Psoas muscle (tissue), 8 donors: Measurements from ENCODE around the gene C3orf62. TPM values are rescaled to one million over a fixed set of nuclear protein-coding genes. Genes with fewer than 3 reads are reported as not detected.
"Not testable (repeated sequence)": the region's sequence is repeated elsewhere in the genome, so short reads cannot be mapped to it uniquely, and the experiment has no call there.

Source experiments
- ATAC-seq, 4 donors: fragments of 200-7000 bp; cut with Tn5 transposase; one replicate each; pipeline ENCODE4 v1.9.1; 2020; ENCODE audit warnings: moderate library complexity in 3 of 4, mild to moderate bottlenecking in 2 of 4
- DNase-seq, 2 donors: peaks; one replicate each; pipeline ENCODE4 v3.0.0-alpha.2; 2020
- H3K27ac ChIP-seq: fragments of 200-600 bp; one replicate; pipeline ENCODE4 v1.8.0; 2022
- H3K27me3 ChIP-seq, 3 donors: fragments of 200-600 bp in 1 of 3; one replicate each; pipeline versions ENCODE4 v1.6.1 to v1.8.0; 2013 to 2022; ENCODE audit warnings: low read length in 2 of 3, mild to moderate bottlenecking in 2 of 3, moderate library complexity in 1 of 3; ENCODE audit not compliant: insufficient read depth in 3 of 3
- H3K36me3 ChIP-seq, 2 donors: fragments of 200-600 bp in 1 of 2; one replicate each; pipeline versions ENCODE4 v1.6.1 to v1.8.0; 2013 to 2022; ENCODE audit warnings: low read depth in 1 of 2, mild to moderate bottlenecking in 1 of 2, moderate library complexity in 1 of 2; ENCODE audit not compliant: insufficient read depth in 1 of 2
- H3K4me1 ChIP-seq: fragments of 200-600 bp; one replicate; pipeline ENCODE4 v1.8.0; 2022
- H3K4me3 ChIP-seq: fragments of 200-600 bp; one replicate; pipeline ENCODE4 v1.8.0; 2022; ENCODE audit warnings: mild to moderate bottlenecking
- H3K9me3 ChIP-seq: fragments of 200-600 bp; one replicate; pipeline ENCODE4 v1.8.0; 2022
- CTCF ChIP-seq: fragments of 200-600 bp; IDR thresholded peaks from one replicate; pipeline ENCODE4 v1.8.0; 2022; ENCODE audit warnings: antibody characterized with exemption
- WGBS, 3 donors: extraction: QIAGEN DNeasy Blood & Tissue Kit; methylation state at CpG; one replicate each; pipeline versions ENCODE4 v1.1.6 to v1.1.7; 2013; 5-methylcytosine and 5-hydroxymethylcytosine counted together
- intact Hi-C, 2 donors: fragments of 100-400 bp; cut with DNase I; formaldehyde crosslinking; loops; one replicate each; pipeline versions ENCODE4 v1.11.0 to v1.14.2; 2022
- polyA plus RNA-seq, 3 donors: library from polyadenylated mRNA; stranded (reverse); fragments of 200-250 nt; gene quantifications; one replicate each; pipeline ENCODE4 v1.2.3, GENCODE V29; 2013
- total RNA-seq, 4 donors: library from RNA; stranded (reverse); fragmentation: NEBNext Ultra II Directional in 2 of 4; extraction: Animal tissue kit (Norgen Biotek cat#: 25700) in 2 of 4; gene quantifications; one replicate each; pipeline versions ENCODE4 v1.2.1 to v1.2.4, GENCODE V29; 2021 to 2023
- donor health status: healthy with polysubstance abuse.
- donor health status: DM: no; HTN: no; CAD: no; lungs with moderate emphysema.
- donor health status: Bipolar disorder and iron deficiency.
- donor health status: healthy.
- donor health status: DM: yes; HTN: yes; CAD: no.
- donor health status: DM: no; HTN: no; CAD: no.
- donor health status: DM: no; HTN: no; CAD: no.
- donor health status: DM: yes; HTN: yes; CAD: no.

The C3orf62 gene
- total and polyA plus RNA-seq, 7 donors = 1.5 to 3.7 (median 1.9) TPM

- Histone ChIP-seq H3K9me3 (no peaks in the 10 kb centered on the region), H3K27ac (no peak overlapping the region), H3K27me3 (no peaks in the 10 kb centered on the region), H3K4me3 (no peak overlapping the region), H3K4me1 (peaks cover 27% of the 10 kb centered on the region), H3K36me3 (no peaks in the 10 kb centered on the region)
- 92 to 95% (median 94%) methylated on average over 3 of the region's 3 CpGs for WGBS, 3 donors
- intact Hi-C loops = no loop called here
- DNase-seq (no peak), ATAC-seq (no peak)
- TF ChIP-seq CTCF = no peak
Measured at GRCh38 chr3:49222002-49222401, 55.0 kb downstream of the C3orf62 start.

- 92 to 96% (median 95%) methylated on average over 6 of the region's 6 CpGs for WGBS, 3 donors
- H3K4me3 ChIP-seq, ATAC-seq, intact Hi-C loops, DNase-seq, H3K36me3 ChIP-seq, H3K9me3 ChIP-seq, H3K27ac ChIP-seq, H3K27me3 ChIP-seq: not testable (repeated sequence)
- H3K4me1 ChIP-seq = peaks cover 27% of the 10 kb centered on the region
Measured at GRCh38 chr3:49220985-49221563, 56.0 kb downstream of the C3orf62 start.

GRCh38 chr3:49219132-49219531, 57.9 kb downstream of the C3orf62 start:
- H3K4me1 ChIP-seq = peaks cover 24% of the 10 kb centered on the region
- WGBS, 3 donors = 70 to 96% (median 83%) methylated on average over 6 of the region's 6 CpGs
- no peak for TF ChIP-seq CTCF

More at GRCh38 chr3:49219132-49219531, 57.9 kb downstream of the C3orf62 start:
- Histone ChIP-seq H3K4me3 (no peak overlapping the region), H3K27ac (peak overlapping the region; percentile 83), H3K36me3 (no peaks in the 10 kb centered on the region), H3K27me3 (no peaks in the 10 kb centered on the region), H3K9me3 (no peaks in the 10 kb centered on the region)
- DNase-seq (no peak), ATAC-seq (no peak)
- intact Hi-C loops = loop anchor here in 1 of 2 donors (2.0 kb wide), 1 partner anchor 48 kb away; the partner anchor contains the start of gene KLHDC8B

Other genes starting within 250 kb of the C3orf62 start
- 100 to 1,000 TPM in 3 of 4 donors, 10 to 100 TPM in 1; 82.8 to 259 (median 209) TPM for gene IMPDH2, start 247.8 kb downstream of the C3orf62 start, total RNA-seq
- 100 to 1,000 TPM; 102 to 397 (median 233) TPM for gene IMPDH2, start 247.8 kb downstream of the C3orf62 start, polyA plus RNA-seq
- gene QRICH1, start 183.2 kb downstream of the C3orf62 start, total RNA-seq = 10 to 100 TPM; 52.8 to 83.9 (median 71.1) TPM
- gene QRICH1, start 183.2 kb downstream of the C3orf62 start, polyA plus RNA-seq = 10 to 100 TPM; 21.5 to 37.1 (median 28.6) TPM
- gene QARS1, start 172.5 kb downstream of the C3orf62 start, total RNA-seq = 100 to 1,000 TPM; 120 to 200 (median 144) TPM
- 100 to 1,000 TPM; 142 to 166 (median 157) TPM for gene QARS1, start 172.5 kb downstream of the C3orf62 start, polyA plus RNA-seq
- 100 to 1,000 TPM in 2 of 4 donors, 10 to 100 TPM in 2; 79.5 to 109 (median 96.3) TPM for gene USP19, start 156.4 kb downstream of the C3orf62 start, total RNA-seq
- 10 to 100 TPM; 29.5 to 94.0 (median 42.9) TPM for gene USP19, start 156.4 kb downstream of the C3orf62 start, polyA plus RNA-seq
- 100 to 1,000 TPM; 133 to 220 (median 141) TPM for gene LAMB2, start 144.2 kb downstream of the C3orf62 start, total RNA-seq
- 100 to 1,000 TPM in 1 of 3 donors, 10 to 100 TPM in 2; 81.6 to 123 (median 95.3) TPM for gene LAMB2, start 144.2 kb downstream of the C3orf62 start, polyA plus RNA-seq
- gene CCDC71, start 110.9 kb downstream of the C3orf62 start, total RNA-seq = 10 to 100 TPM; 12.6 to 20.5 (median 14.7) TPM
- gene CCDC71, start 110.9 kb downstream of the C3orf62 start, polyA plus RNA-seq = 10 to 100 TPM; 20.0 to 26.8 (median 20.8) TPM
- 10 to 100 TPM; 24.7 to 84.5 (median 29.2) TPM for gene KLHDC8B, start 105.6 kb downstream of the C3orf62 start, total RNA-seq
- gene KLHDC8B, start 105.6 kb downstream of the C3orf62 start, polyA plus RNA-seq = 10 to 100 TPM; 26.7 to 36.1 (median 28.3) TPM
- gene USP4, start 62.8 kb upstream of the C3orf62 start, total RNA-seq = 10 to 100 TPM; 26.7 to 35.2 (median 31.1) TPM
- 10 to 100 TPM; 16.3 to 21.2 (median 17.0) TPM for gene USP4, start 62.8 kb upstream of the C3orf62 start, polyA plus RNA-seq
- 100 to 1,000 TPM; 100 to 129 (median 116) TPM for gene GPX1, start 81.1 kb upstream of the C3orf62 start, total RNA-seq
- 100 to 1,000 TPM; 164 to 251 (median 189) TPM for gene GPX1, start 81.1 kb upstream of the C3orf62 start, polyA plus RNA-seq
- gene RHOA, start 134.7 kb upstream of the C3orf62 start, total RNA-seq = 100 to 1,000 TPM; 251 to 334 (median 271) TPM
- 100 to 1,000 TPM; 179 to 341 (median 287) TPM for gene RHOA, start 134.7 kb upstream of the C3orf62 start, polyA plus RNA-seq
- 10 to 100 TPM; 11.4 to 23.4 (median 16.7) TPM for gene TCTA, start 135.2 kb upstream of the C3orf62 start, total RNA-seq
- gene TCTA, start 135.2 kb upstream of the C3orf62 start, polyA plus RNA-seq = 10 to 100 TPM; 13.8 to 46.1 (median 18.1) TPM
- gene AMT, start 145.2 kb upstream of the C3orf62 start, total RNA-seq = 1 to 10 TPM; 1.7 to 5.3 (median 2.4) TPM
- 1 to 10 TPM in 2 of 3 donors, under 1 TPM in 1; 0.80 to 1.0 (median 1.0) TPM for gene AMT, start 145.2 kb upstream of the C3orf62 start, polyA plus RNA-seq
- 10 to 100 TPM in 1 of 4 donors, 1 to 10 TPM in 3; 4.6 to 12.3 (median 7.4) TPM for gene NICN1, start 152.1 kb upstream of the C3orf62 start, total RNA-seq
- 10 to 100 TPM in 2 of 3 donors, 1 to 10 TPM in 1; 4.0 to 11.2 (median 10.2) TPM for gene NICN1, start 152.1 kb upstream of the C3orf62 start, polyA plus RNA-seq
- 100 to 1,000 TPM in 3 of 4 donors, 10 to 100 TPM in 1; 67.6 to 159 (median 139) TPM for gene DAG1, start 193.0 kb upstream of the C3orf62 start, total RNA-seq
- gene DAG1, start 193.0 kb upstream of the C3orf62 start, polyA plus RNA-seq = 10 to 100 TPM; 35.1 to 73.2 (median 42.1) TPM